H4 (cell line): ENCODE data around the gene ZBTB7C. TPM values are rescaled to one million over a fixed set of nuclear protein-coding genes. Genes with fewer than 3 reads are reported as not detected.

ENCODE experiments used
- DNase-seq: peaks from one replicate; pipeline ENCODE4 v3.0.0-alpha.2; 2015; ENCODE audit warnings: low spot score
- total RNA-seq: library from RNA; depleted of rRNA; stranded (reverse); fragments of >200 nt; shearing (Covaris generic); gene quantifications from 2 replicates; pipeline ENCODE4 v1.2.3, GENCODE V29; 2014

ZBTB7C gene
- total RNA-seq, 1 experiment from 2014 or later: 1.1 TPM

- DNase-seq: peak; percentile 45
Measured at GRCh38 chr18:48418539-48419276, 9.5 kb upstream of the ZBTB7C start.

DNA sequence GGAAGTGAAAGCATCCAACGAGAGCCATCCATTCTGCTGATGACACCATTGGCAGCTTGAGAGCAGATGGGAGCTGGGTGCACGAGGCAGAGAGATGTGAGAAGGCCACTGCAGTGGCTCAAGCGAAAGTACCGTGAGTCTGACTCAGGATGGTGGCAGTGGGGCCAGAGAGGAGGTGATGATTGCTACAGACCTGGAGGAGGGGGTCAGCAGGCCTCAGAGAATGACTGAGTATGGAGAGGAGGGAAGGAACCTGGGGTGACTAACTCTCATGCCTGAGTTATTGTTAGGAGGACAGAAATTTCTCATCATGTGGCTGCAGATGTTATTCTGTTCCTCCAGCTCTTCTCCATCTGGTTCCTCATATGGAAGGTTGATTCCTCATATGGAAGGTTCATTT, 8.8 kb upstream of the ZBTB7C start:
- DNase-seq: no peak

DNA sequence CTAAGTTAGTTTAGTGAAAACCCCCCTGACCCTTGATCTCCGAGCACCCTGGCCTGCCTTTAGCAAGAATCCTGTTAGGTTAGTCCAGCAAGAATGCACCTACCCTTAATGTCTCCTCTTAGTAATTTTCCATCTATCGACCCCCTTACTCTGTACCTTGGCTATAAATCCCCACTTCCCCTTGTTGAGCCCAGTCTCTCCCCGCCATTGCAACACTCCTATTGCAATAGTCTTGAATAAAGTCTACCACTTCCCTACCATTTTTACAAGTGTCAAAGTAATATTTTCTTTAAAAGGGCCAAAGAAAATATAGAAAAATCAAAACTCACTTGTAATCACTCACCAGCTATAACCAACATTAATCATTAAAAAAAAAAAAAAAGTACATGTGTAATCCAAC, 4.2 kb upstream of the ZBTB7C start:
- DNase-seq: no peak

DNA sequence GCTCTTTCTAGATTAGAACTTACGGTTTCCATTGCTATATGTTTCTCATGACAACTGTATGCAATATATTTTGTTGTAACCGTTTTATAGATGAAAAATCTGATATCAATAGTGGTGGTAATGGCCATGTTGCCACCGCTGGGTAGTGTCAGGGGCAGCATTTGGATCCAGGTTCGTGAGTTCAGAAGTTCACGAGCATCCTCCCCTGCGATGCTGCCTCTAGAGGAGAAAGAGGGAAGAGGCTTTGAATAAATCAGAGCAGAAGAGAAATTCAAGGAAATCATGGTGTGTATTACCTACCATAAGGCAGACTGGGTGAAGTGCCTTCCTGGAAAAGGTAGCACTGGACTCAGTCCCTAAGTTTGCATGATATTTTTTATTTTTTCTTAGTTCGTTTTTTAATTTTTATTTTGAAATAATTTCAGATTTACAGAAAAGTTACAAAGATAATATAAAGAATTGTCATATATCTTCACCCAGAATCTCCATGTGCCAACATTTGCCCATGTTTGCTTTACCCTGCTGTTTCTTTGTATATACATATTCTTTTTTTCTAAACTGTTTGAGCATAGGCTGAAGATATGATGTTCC, 3.3 kb upstream of the ZBTB7C start:
- peak; percentile 50 for DNase-seq

DNA sequence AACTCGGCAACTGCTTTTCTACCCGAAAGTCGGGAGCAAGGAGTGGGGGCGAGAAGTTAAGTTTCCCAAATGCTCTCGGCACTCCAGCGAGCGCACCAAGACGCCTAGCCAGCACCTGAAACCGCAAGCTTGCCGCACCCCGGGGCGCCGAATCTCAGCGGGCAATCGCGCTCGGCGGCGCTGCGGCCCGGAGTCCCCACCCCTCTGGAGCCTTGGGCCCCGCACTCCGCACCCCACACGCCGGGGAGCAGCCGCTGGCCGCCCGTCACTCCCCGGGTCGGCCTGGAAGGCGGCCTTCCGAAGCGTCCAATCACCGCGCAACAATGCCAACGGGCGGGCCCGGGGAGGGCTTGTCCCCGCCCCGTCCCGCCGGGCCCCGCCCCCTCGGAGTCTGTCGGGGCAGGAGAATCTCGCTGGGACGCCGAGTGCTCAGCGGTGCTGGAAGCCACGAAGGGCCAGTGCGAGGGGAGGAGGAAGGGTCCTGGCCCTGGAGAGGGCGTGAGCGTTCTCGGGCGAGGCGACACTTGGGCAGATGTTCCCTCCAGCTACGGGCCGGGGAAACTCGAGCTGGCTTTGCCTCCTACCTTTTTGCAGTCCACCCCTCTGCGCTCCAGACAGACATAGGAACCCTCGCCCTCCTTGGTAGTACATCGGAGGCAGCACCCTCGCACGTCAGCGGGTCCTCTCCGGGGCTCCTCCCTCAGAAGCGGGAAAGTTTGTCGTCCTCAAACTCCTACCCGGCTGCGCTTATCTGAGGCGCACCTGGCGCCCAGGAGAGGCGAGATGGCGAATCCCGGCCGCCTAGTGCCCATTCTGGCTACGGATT, 1.1 kb upstream of the ZBTB7C start:
- peak; percentile 76 for DNase-seq

GRCh38 chr18:48409591-48410094, 460 bp upstream of the ZBTB7C start:
- no peak for DNase-seq

DNA sequence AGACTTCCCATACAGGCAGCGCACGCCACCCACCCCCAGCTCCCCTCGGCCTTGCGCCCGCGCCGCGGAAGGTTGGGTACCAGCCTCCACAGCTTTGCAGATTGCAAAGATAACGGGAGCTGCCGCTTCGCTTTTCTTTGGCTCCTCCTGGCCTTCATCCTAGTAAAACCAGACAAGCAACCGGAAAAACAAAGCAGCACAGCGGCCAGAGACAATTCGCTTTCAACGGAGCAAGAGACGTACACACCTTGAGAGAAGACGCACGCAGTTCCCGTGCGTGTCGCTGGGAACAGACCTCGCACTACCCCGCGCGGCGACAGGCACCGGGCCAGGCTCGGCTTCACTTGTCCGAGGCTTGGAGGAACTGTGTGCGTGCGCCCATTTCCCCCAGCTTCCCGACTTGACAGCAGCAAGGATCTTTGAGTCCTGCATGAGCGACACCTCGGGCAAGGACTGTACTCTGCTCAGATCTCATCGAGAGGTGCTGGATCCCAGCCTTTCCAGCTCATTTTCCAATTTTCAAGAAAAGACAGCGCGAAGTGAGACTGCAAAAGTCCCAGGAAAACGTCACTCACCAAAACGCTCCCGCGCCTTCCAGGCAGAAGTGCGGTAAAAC, 964 bp downstream of the ZBTB7C start:
- DNase-seq: no peak

GRCh38 chr18:48407358-48407757, 1.8 kb downstream of the ZBTB7C start:
- no peak for DNase-seq

DNA sequence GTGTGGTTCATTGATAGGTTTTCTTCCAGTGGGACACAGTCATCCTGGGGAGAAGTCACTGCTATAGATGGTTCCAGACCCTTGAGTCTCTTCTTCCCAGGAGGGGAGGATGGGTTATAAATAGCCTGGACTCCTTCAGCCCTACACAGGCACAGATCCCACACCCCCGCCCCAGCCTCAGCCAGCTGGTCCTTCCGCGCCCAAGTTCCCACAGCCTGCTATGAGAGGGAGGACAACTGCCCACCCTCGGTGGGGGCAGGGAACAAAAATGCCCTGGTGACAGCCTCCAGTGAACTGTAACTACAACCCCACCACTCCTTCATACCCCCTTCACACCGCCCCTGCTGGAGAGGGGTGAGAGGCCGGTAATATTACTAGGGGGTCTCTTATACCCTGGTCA, 3.2 kb downstream of the ZBTB7C start:
- no peak for DNase-seq

GRCh38 chr18:48404716-48405507, 4.3 kb downstream of the ZBTB7C start:
- DNase-seq: peak; percentile 57

GRCh38 chr18:48402953-48403352, 6.2 kb downstream of the ZBTB7C start:
- peak; percentile 96 for DNase-seq

DNA sequence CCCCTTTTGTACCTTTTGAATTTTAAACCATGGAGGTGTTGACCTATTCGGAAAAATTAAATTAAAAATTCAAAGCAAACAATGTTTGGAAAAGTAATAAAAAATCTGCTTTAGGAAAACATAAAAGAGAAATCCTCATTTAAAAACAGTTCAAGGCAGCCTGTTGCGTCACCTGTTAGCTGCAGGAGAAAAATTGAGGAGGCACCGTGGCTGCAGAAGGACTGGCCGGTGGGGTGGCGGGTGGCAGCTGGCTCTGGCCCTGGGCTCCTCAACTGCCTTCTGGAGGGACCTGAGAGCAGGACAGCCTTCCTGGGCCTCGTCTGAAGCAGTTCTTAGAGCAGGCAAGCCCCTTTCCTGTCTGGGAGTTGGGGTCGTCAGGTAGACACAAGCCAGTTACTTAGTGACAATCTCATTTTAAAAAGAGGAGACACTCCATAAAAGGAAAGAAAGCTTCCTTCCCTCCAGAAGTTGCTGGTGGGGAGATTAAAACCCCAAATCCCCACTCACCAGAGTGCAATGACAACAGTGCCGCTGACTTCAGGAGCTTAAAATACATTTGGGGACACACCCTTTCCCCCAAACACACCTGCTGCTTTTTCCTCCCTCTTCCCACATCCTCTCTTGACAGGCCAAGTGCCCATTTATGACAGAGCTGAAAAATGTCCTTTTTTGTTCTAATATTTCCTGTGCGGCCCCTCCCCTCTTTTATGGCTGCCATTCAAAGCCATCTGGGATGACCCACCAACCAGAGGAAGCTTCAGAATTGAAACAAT, 9.7 kb downstream of the ZBTB7C start:
- no peak for DNase-seq

GRCh38 chr18:48398074-48398473, 11.1 kb downstream of the ZBTB7C start:
- no peak for DNase-seq

GRCh38 chr18:48397021-48397420, 12.2 kb downstream of the ZBTB7C start:
- no peak for DNase-seq

DNA sequence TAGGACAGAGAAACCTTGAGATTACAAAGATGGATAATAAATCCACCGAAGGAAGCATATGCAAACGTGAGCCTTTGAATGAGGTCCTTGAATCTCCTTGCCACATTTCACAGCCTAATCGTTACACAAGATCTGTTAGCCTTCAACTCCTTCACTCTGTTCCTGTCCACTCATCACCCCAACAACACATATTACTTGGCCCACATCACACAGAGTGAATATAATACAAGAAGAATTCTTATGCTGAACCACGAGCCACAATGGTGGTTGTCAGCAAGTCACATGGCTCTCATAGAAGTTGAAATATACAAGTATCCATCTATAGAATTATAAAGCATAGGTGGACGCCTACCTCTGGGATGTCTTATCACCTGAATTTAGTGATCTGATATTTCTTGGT, 12.6 kb downstream of the ZBTB7C start:
- no peak for DNase-seq

GRCh38 chr18:48395646-48396045, 13.5 kb downstream of the ZBTB7C start:
- DNase-seq: no peak

GRCh38 chr18:48394176-48394575, 15.0 kb downstream of the ZBTB7C start:
- no peak for DNase-seq

GRCh38 chr18:48393776-48394175, 15.4 kb downstream of the ZBTB7C start:
- DNase-seq: no peak

GRCh38 chr18:48393170-48393569, 16.0 kb downstream of the ZBTB7C start:
- no peak for DNase-seq

- peak; percentile 27 for DNase-seq
Measured at GRCh38 chr18:48392268-48392667, 16.9 kb downstream of the ZBTB7C start.

GRCh38 chr18:48391868-48392267, 17.3 kb downstream of the ZBTB7C start:
- DNase-seq: no peak
